ENCODE data around the gene KANSL3. TPM values are rescaled to one million over a fixed set of nuclear protein-coding genes. Genes with fewer than 3 reads are reported as not detected.
A peak's percentile ranks its signal among the peaks of the same experiment; 100 is the strongest.
"Not testable (repeated sequence)": the region's sequence is repeated elsewhere in the genome, so short reads cannot be mapped to it uniquely, and the experiment has no call there.

The KANSL3 gene
- total RNA-seq: 31.8 TPM
- long read RNA-seq, full-length matches to known transcripts: 1 of 31 reads
- long read RNA-seq, partial matches to known transcripts: 10 of 31 reads
- long read RNA-seq, other reads (novel, unspliced or antisense): 20 of 31 reads

DNA sequence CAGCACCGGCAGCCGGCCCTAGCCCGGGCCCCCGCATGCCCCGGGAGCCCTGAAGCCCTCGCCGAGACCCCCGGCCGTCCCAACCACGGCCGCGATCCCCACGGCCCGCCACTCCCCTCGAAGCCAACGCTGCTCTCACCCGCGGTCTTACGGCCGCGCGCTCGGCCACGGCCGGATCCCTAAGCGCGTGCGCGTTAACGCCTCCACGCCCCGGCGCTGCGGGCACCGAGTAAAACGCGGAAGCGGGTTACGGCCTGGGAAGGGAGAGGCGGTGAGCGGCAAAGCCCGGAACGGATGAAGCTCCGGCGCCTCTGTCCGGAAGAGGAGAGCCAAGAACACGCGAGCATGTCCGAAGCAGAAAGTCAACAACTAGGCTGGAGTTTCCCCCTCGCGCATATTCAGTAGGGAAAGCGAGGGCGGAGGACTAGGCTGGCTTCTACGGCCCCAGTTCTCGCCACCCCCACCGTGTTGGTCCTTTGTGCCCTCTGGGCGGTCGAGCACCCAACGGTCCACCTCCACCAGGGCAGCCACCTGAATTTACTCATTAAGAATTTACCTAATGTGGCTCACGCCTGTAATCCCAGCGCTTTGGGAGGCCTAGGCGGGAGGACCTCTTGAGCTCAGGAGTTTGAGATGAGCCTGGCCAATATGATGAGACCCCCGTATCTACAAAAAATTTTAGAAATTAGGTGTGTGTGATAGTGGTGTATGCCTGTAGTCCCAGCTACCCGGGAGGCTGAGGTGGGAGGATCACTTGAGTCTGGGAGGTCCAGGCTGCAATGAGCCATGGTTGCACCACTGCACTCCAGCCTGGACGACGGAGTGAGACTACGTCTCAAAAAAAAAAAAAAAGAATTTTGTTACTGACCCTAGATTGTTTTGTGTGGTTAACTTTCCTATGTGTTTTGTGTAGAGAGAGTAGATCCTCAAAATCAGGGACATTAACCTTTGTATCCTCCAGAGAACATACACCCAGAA is at the start of gene KANSL3:
KANSL3 (minus strand) TSS at position 169 of the 978 bp plus-strand sequence. CDS start 1,177 bp downstream, outside the sequence.
- intact Hi-C loops (cut with DNase I): no loop called here
- ATAC-seq (ENCODE audit: poor library complexity) (peak; percentile 91), DNase-seq (peak; percentile 95)

DNA sequence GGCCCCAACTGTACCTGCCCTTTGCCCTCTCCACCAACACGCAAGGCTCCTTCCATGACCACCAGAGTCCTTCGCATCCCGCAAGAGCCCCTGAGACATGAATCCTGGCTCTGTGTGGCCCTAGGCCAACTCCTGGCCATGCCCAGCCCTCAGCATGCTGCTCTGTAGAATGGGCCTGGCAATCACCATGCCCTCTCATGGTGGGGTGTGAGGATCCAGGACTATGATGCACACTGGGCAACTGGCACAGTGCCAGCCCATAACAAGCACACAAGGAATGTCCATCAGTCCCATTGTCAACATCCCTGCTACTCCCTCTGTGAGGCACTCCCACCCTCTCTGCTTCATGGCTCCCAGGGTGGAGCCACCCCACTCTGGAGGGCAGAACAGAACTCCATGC is 49.2 kb upstream of the KANSL3 start:
- intact Hi-C loops (cut with DNase I): no loop called here
- DNase-seq (no peak), ATAC-seq (ENCODE audit: poor library complexity) (no peak)

DNA sequence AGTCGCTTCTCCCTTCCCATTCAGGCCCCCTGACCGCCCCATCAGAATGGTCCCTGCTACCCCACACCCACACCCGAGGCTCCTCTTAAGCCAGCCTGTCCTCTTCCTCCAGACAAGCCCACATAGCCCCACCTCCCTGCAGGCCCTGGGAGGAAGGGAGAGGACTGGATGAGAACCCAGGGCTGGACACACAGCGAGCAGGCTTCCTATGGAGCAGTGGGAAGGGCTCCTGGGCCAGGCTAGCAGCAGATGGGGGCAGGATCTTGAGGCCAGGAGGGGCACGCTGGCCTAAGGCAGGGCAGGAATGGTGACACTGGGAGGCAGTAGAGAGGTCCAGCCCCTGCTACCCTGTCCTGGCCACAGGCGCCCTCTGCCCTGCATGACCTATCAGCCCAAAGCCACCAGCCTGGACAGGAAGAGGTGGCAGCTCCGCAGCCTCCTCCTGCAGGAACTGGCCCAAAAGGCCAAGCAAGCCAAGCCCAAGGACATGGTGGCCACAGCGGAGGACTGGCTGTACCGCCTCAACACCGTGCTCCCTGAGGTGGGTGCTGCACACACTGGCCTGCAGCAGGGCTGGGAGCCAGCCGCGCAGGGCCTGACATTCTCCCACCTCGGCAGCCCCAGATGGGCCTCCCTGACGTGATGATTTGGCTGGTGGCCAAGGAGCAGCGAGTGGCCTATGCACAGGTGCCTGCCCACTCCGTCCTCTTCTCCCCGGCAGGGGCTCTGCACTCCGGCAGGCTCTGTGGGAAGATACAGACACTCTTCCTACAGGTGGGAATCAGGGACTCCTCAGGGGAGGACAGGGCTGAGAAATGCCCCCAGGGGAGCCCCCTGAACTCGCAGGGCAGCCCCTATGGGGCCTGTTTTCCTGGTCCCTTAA is 47.7 kb upstream of the KANSL3 start:
- intact Hi-C loops (cut with DNase I): no loop called here
- DNase-seq (peak; percentile 48), ATAC-seq (ENCODE audit: poor library complexity) (peak; percentile 55)

DNA sequence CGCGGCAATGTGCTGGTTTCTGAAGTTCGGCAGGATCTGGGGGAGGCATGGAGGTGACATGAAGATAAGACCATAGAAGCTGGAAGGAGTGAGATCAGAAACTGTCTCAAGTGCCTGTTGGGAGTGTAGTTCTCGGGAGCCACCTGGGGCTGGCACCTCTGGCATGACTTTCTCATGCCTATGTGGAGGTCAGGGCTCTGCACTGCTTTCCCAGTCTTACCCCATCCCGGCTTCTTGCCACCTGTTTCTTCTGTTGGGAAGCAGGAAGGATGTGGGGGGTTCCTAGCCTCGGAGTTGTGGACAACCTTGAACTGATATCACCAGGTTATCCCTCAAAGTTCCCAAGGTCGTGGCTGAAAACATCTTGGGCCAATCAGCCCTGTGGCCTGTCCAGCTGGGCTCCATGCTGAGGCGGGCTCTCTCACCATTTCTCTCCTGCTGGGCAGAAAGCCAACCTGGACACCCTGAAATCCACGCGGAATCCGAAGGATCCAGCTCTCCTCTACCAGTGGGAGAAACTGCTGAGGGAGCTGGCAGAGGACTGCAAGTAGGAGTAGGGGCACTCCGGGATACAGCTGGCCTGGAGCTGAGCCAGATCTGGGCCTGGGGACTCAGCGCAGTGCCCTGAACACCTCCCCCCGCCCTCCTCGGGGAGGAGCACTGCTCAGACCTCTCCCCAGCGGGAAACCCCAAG is 46.9 kb upstream of the KANSL3 start:
- ATAC-seq (ENCODE audit: poor library complexity) (peak; percentile 7), DNase-seq (no peak)
- intact Hi-C loops (cut with DNase I): no loop called here

DNA sequence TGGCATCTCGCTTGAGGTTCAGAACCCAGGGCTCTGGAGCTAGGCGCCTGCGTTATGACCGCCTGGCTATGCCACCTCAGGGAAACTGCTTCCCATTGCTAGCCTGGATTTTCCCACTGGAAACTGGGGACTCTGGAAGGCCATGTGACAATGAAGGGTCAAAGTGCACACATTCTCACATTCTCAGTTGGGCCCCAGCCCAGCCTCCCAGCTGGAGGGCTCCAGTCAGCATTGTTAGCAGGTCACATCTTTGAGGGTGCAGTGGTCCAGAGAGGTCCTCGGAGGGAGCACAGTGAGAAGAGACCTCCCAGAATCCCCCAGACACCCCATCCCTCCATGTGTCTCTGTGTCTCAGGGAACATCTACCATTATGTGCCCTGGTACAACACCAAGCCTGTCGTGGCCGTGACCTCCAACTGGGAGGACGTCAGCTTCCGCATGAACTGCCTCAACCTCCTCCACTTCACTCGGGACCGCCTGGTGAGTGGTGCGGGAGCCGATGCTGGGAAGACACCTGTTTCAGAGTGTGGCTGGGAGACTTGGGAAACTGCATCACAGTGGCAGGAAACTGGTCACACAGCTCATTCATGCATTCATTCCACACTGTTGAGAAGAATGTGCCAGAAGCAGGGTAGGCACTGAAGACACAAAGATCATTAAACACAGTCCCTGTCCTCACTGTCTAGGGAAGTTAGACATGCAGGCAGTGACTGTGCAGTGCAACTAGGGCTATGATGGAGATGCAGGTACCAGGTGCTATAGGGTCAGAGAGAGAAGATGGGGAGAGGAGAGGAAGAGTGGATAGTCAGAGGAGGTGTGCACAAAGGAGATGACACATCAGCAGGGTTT is 46.1 kb upstream of the KANSL3 start:
- no peak for DNase-seq
- intact Hi-C loops (cut with DNase I): no loop called here
- ATAC-seq (ENCODE audit: poor library complexity): no peak

DNA sequence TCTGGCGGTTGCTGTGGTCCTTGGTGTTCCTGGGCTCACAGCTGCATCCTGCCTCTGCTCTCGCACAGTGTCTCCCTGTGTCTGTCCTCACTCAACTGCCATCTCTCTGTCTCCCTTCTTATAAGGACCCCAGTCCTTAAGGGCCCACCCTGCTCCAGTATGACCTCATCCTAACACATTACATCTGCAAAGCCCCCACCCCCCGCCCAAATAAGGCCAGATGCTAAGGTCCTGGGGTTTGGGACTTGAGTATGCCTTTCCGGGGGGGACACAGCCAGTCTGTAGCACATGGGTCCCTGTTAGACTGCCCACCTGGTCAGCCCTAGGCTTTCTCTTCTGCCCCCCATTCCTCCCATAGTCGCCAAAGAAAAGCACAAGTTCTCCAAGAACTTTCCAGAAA is 45.2 kb upstream of the KANSL3 start:
- intact Hi-C loops (cut with DNase I): no loop called here
- DNase-seq (no peak), ATAC-seq (ENCODE audit: poor library complexity) (no peak)

DNA sequence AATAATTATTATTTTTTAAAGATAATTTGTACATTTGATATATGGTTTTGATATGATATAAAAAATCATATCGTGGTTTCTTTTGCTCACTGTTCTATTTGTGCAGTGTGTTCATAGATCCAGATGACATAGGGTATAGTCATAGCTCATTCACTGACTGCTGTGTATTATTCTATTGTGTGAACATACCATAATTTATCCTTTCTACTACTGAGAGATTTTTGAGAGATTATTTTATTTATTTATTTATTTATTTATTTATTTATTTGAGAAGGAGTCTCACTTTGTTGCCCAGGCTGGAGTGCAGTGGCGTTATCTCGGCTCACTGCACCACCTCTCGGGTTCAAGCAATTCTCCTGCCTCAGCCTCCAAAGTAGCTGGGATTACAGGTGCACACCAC is 43.4 kb upstream of the KANSL3 start:
- ATAC-seq (ENCODE audit: poor library complexity) (no peak), DNase-seq (no peak)
- intact Hi-C loops (cut with DNase I): no loop called here

DNA sequence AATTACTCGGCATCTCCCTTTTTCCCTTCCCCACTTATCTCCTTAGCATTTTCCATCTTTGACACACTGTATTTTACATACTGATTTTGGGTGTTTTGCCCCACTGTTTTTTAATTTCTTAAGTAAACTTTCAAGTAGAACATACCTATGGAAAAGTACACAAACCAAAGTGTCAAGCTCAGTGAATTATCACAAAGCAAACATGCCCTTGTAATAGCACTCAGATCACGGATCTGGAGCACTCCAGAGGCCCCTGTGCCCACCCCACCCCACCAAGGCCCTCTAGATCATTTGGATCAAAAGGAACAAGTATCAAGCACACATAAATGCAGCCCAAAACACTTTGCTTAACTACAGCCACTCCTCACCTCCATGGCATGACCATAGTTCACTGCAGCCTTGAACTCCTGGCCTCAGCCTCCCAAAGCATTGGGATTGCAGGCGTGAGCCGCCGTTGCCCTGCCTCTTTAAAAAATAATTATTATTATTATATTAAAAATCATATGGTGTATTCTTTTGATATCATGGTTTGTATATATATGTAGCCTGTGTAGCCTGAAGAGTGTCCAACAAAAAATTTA is 42.5 kb upstream of the KANSL3 start:
- intact Hi-C loops (cut with DNase I): no loop called here
- DNase-seq (no peak), ATAC-seq (ENCODE audit: poor library complexity) (no peak)

DNA sequence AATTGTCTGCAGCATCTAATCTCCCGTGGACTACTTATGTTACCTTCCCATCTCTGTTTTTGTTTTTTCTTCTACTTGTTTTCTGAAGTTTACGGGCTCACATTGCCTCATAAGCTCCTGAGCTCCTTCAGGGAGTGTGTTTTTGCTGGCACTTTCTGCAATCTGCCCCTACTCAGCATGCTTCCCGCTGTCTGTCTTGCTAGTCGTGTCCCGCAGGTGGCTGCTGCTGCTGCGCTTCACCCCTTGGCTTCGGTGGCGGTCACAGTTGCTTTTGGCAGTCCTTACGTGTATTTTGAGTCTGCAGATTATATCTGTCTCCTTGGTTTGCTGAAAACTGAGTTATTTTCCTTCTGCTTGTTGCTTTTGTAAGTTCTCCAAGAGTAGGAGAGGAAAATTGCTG is 41.7 kb upstream of the KANSL3 start:
- DNase-seq: no peak
- intact Hi-C loops (cut with DNase I): no loop called here
- no peak for ATAC-seq (ENCODE audit: poor library complexity)

DNA sequence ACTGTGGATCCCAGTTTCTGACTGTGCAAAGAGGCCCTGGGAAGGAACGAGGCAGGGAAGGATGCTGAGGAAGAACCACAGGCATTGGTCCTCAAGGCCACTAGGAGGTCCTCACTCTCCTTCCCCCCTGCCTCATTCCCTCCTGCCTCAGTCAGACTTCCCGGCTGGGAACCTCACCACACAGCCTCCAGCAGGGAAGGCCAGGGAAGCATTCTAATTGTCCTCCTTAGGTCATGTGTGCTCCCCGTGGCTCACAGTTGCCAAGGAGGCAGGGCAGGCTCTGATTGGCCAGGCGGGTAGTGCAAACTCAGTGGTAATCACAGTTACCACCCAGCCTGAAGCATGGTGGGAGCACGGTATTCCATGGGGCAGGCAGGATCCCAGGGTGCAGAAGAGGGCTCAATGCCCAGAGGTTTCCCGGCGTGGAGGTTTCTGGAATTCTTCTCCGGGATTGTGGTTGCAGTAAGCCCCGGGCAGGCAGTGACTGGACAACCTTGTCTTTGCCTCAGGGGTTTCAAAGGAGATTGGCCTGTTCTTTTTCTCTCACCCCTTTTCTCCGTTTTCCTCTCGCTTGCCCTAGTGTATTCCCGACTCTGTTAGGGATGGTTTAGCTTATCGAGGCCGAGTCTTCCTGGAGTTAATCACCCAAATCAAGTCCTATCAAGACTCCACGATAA is 31.6 kb upstream of the KANSL3 start:
- intact Hi-C loops (cut with DNase I): no loop called here
- DNase-seq: no peak
- no peak for ATAC-seq (ENCODE audit: poor library complexity)

DNA sequence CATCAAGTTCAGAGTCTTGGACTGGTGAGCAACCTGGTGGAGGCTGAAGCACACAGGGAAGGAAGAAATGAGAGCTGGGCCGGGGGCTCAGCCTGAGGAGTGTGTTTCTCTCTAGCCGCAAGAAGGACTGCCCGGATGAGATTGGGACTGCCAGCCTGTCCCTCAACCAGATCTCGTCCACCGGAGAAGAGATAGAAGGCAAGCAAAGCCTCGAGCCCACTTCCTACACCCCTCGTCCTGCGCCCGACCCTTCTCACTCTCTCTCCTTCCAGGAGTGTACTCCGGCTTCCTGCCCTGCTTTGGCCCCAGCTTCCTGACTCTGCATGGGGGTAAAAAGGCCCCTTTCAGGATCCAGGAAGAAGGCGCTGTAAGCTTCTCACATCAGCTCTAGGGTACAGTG is 30.7 kb upstream of the KANSL3 start:
- ATAC-seq (ENCODE audit: poor library complexity): no peak
- DNase-seq: no peak
- intact Hi-C loops (cut with DNase I): no loop called here

DNA sequence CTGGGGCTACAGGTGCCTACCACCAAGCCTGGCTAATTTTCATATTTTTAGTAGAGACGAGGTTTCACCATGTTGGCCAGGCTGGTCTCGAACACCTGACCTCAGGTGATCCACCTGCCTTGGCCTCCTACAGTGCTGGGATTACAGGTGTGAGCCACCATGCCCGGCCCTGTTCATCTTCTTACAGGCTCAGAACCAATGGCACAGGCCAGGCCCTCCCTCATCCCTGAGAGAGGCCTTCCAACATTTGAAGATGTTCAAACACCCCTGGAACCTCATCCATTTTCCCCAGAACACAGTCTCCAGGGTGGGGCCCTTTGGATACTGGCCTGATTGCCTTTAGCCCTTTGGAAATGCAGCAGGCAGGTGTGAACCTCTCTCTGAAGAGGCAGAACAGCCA is 27.6 kb upstream of the KANSL3 start:
- intact Hi-C loops (cut with DNase I); ATAC-seq (ENCODE audit: poor library complexity): not testable (repeated sequence)

DNA sequence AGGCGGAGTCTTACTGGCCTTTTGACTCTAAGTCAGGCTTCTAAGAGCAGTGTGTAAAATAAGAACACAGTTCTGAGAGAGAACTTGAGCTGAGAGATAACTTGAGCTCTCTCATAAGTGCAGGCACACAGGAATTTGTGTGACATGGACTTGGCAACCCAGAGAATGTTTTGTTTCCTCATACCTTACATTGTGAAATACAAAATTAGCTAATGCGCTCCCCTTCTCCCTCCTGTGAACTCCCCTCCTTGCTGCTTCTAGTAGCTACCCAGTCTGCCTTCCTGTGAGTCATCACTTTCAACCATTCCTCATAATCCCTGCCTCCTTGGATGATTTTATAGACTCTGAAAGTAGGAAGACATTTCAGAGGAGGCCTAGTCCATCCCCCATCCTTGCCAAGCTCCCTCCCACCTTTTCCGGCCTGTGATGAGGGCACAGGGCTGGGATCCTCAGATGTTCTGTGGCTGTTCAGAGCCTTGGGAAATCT is 27.0 kb upstream of the KANSL3 start:
- intact Hi-C loops (cut with DNase I): no loop called here
- ATAC-seq (ENCODE audit: poor library complexity): peak; percentile 90
- no peak for DNase-seq

More for the DNA sequence above, 27.6 kb upstream of the KANSL3 start:
- not testable (repeated sequence) for DNase-seq

DNA sequence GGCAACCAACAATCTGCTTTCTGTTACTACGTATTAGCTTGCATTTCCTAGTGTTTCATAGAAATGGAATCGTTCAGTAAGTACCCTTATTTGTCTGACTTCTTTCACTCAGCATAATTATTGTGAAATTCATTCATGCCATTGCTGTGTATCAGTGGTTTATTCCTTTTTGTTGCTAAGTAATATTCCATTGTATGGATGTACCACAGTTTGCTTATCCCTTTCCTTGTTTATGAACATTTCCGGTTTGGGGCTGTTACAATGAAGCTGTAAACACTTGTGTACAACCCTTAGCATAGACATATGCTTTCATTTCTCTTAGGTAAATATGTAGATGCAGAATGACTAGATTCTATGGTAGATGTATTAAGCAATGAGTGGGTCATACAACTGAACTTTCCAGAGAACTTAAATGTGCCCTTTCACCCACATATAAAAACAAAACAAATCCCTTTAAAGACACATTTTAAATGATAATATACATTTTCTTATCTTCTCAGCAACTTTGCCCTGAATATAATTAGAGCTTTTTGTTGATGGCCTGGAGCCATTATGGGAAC is 26.3 kb upstream of the KANSL3 start:
- ATAC-seq (ENCODE audit: poor library complexity) (no peak), DNase-seq (no peak)
- intact Hi-C loops (cut with DNase I): no loop called here

DNA sequence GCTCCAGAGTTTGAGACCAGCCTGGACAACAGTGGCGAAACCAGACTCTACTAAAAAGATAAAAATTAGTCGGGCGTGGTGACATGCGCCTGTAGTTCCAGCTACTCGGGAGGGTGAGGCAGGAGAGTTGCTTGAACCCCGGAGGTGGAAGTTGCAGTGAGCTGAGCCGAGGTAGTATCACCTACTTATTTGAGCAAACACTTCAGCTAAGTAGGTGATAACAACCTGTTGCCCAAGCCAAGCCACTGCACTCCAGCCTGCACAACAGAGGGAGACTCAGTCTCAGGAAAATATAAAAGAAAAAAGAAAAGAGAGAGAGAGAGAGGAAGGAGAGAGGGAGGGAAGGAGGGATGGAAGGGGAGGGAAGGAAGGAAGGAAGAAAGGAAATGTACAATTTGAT is 25.7 kb upstream of the KANSL3 start:
- ATAC-seq (ENCODE audit: poor library complexity) (peak; percentile 68), DNase-seq (no peak)
- intact Hi-C loops (cut with DNase I): no loop called here

DNA sequence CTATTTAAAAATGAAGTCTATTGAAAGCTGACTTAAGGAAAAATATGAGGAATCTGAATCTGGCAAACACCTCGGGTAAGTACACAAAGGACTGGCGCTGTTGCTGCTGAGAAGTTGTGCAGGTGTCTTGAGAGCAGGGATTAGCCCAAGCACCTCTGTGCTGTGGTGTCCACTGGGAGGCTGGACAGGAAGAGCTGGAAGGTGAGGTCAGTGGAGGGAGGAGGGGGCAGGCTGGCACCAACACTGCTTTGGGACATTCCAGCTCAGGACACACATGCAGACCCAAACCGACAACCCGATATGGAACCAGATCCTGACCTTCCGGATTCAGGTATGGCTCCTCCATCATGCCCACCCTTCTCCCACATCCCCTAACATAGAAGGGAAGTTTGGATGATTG is 25.1 kb upstream of the KANSL3 start:
- no peak for ATAC-seq (ENCODE audit: poor library complexity)
- intact Hi-C loops (cut with DNase I): no loop called here

DNA sequence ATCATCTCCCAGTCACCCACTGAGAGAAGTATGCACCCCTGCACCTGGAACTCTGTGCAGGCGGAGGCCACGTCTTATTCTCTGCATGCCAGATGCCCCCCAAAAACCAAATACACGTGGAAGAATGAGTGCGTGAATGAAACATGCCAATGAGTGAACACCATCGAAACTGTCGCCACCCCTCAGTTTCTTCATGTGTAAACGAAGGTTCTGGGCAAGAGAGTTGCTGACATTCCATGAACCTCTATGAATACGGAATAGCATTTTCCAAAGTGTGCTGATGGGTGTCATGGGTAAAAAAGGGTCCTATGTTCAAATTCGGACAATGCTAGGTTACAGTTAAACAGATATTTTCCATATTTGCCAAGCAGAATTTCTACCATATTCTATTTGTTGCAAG is 24.2 kb upstream of the KANSL3 start:
- ATAC-seq (ENCODE audit: poor library complexity) (no peak), DNase-seq (no peak)
- intact Hi-C loops (cut with DNase I): no loop called here

More for the DNA sequence above, 25.1 kb upstream of the KANSL3 start:
- no peak for DNase-seq
